NCI-H2081 treated with DMSO at 0.1 percent for 48 hours (cell line): ENCODE results near the gene ARL8B.
A peak's percentile ranks its signal among the peaks of the same experiment; 100 is the strongest.

Experiments used
- DNase-seq: peaks from one replicate; lab custom pipeline; 2025; lab: John Stamatoyannopoulos, UW

Gene ARL8B

GRCh38 chr3:5187156-5187919 is 65.2 kb downstream of the ARL8B start, which contains the start of gene EDEM1:
Gene EDEM1, plus strand, starts transcription at chr3:5187707. Its CDS starts 99 bp downstream, at chr3:5187806.
- peak; percentile 55 for DNase-seq

- no peak for DNase-seq
Observed at GRCh38 chr3:5187920-5188418, 65.9 kb downstream of the ARL8B start.

GRCh38 chr3:5188419-5189221 is 66.5 kb downstream of the ARL8B start:
- DNase-seq, result no peak

GRCh38 chr3:5190147-5190791 is 68.2 kb downstream of the ARL8B start:
- no peak for DNase-seq

- no peak for DNase-seq
Observed at GRCh38 chr3:5191555-5192304, 69.6 kb downstream of the ARL8B start.

- no peak for DNase-seq
Observed at GRCh38 chr3:5192571-5193365, 70.7 kb downstream of the ARL8B start.

GRCh38 chr3:5194341-5194740 is 72.2 kb downstream of the ARL8B start:
- DNase-seq, result no peak

GRCh38 chr3:5194801-5195509 is 72.9 kb downstream of the ARL8B start:
- no peak for DNase-seq

- no peak for DNase-seq
Observed at GRCh38 chr3:5195605-5196004, 73.5 kb downstream of the ARL8B start.

GRCh38 chr3:5197022-5197421 is 74.9 kb downstream of the ARL8B start:
- DNase-seq, result no peak

GRCh38 chr3:5197470-5198312 is 75.6 kb downstream of the ARL8B start:
- no peak for DNase-seq

GRCh38 chr3:5198313-5198677 is 76.2 kb downstream of the ARL8B start:
- no peak for DNase-seq

GRCh38 chr3:5198986-5199731 is 77.1 kb downstream of the ARL8B start:
- DNase-seq, result no peak

- DNase-seq, result no peak
Observed at GRCh38 chr3:5201536-5201935, 79.4 kb downstream of the ARL8B start.

GRCh38 chr3:5202222-5202621 is 80.1 kb downstream of the ARL8B start:
- no peak for DNase-seq

- no peak for DNase-seq
Observed at GRCh38 chr3:5205165-5205941, 83.3 kb downstream of the ARL8B start.

GRCh38 chr3:5210926-5211325 is 88.8 kb downstream of the ARL8B start:
- DNase-seq, result no peak
